ENCODE measurements around the gene ASTN2. TPM values are rescaled to one million over a fixed set of nuclear protein-coding genes. Genes with fewer than 3 reads are reported as not detected.

ASTN2 gene
- total RNA-seq, 2 donors from 2014 or later, result 2.2 to 5.1 TPM

DNA sequence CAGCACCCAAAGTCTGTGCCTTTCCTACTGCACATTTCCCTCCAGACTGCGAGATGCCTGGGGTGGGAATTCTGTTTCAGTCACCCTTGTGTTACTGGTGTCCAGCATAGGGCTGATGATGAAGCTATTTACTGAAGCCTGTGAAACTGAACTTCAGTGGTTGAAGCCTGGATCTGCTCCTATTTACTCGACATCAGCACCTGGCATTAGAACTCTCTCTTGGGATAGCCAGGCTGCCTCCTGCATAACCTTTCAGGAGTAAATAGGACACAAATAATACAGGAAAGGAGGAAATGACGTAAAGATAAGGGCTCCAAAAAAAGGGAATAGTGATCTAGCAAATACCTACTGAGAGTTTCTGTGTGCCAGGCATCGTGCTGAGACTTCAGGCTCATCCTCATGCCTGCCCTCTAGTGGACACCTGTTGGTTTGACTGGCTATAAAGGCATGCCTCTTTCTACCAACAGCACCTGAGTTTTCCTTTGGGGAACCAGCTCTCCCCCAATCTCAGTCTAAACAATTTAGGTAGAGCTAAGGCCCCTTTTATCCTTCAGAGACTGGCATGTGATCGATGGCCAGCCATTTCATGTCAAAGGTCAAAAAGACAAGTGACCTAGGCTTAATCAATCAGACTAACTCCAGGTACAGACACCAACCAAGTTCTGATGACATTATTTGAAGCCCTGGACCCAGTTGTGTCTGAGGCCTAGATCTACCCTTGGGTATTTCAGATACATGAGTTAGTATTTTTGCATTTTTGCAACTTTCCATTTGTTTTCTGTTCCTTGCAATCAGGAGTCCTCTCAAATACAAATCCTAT lies 919.8 kb downstream of the ASTN2 start:
- Mint-ChIP-seq H3K36me3 (no peaks in the 10 kb centered on the region), H3K27ac (no peak overlapping the region), H3K4me3 (no peak overlapping the region), H3K27me3 (peaks cover 0 to 2% of the 10 kb centered on the region in 2 donors), H3K9me3 (peaks cover 5% of the 10 kb centered on the region), H3K4me1 (ENCODE audit: low read depth in 2 of 2) (no peaks in the 10 kb centered on the region)
- no peak for DNase-seq (ENCODE audit: low spot score)
- ATAC-seq, result no peak

DNA sequence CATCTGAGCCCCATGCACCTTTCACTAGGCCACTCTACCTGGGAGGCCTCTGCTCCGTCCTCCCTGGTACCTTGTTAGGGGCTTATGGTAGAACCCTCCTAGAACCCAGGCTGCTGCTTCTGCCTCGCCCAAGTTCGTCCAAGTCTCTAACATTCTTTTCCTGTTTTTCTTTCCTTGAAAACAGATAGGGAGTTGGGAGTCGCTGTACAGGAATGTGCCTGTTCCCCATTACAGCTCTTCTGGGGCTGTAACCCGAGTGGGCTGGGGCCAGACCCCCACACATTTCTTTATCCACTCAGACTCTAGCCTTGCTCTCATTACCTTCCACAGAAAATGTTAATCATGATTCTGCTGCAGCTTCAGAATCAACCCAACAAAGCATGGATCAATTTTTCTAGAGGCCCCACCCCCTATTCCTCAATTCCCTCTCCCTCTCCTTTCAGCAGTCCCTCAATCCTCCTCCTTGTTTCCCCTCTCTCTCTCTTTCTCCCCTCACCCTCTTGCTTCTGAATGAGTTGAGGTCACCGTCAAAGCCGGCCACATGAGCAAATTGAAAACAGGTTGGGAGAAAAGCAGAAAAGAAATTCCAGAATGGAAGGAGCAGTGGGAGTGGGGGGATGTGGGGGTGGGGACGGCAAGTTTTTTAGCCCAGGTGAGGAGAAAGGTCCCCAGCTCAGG lies 921.5 kb downstream of the ASTN2 start:
- H3K36me3 Mint-ChIP-seq, result no peaks in the 10 kb centered on the region
- no peak overlapping the region for H3K4me3 Mint-ChIP-seq
- ATAC-seq, result no peak
- peaks cover 5% of the 10 kb centered on the region for H3K9me3 Mint-ChIP-seq
- H3K4me1 Mint-ChIP-seq (ENCODE audit: low read depth in 2 of 2), result no peaks in the 10 kb centered on the region
- DNase-seq (ENCODE audit: low spot score), result no peak
- no peak overlapping the region for H3K27ac Mint-ChIP-seq
- peaks cover 0 to 2% of the 10 kb centered on the region in 2 donors for H3K27me3 Mint-ChIP-seq

- no peak overlapping the region for H3K27ac Mint-ChIP-seq
- H3K9me3 Mint-ChIP-seq, result peaks cover 5% of the 10 kb centered on the region
- peaks cover 0 to 2% of the 10 kb centered on the region in 2 donors for H3K27me3 Mint-ChIP-seq
- H3K4me1 Mint-ChIP-seq (ENCODE audit: low read depth in 2 of 2), result no peaks in the 10 kb centered on the region
- no peak for ATAC-seq
- H3K36me3 Mint-ChIP-seq, result no peaks in the 10 kb centered on the region
- DNase-seq (ENCODE audit: low spot score), result no peak
- no peak overlapping the region for H3K4me3 Mint-ChIP-seq
Observed at GRCh38 chr9:116491659-116492058, 923.2 kb downstream of the ASTN2 start.

DNA sequence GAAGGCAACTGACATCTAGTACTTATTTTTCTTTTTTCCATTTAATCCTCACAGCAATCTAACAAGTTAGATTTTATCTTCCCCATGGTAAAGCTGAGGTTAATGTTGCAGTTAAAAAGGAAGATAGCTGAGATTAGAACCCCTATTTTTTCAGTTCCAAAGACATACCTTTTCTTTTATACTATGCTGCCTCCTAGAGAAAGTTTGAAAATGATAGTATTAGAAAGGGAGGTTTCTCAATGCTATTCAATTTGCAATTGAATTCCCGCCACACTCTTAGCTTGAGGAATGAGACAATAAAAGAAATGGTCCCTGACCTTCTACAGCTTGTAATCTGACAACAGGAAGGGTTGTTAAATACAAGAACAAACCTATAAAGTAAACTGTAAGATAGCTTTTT lies 923.6 kb downstream of the ASTN2 start:
- Mint-ChIP-seq H3K4me3 (no peak overlapping the region), H3K4me1 (ENCODE audit: low read depth in 2 of 2) (no peaks in the 10 kb centered on the region), H3K36me3 (no peaks in the 10 kb centered on the region), H3K27ac (no peak overlapping the region), H3K9me3 (peaks cover 4% of the 10 kb centered on the region), H3K27me3 (peaks cover 0 to 2% of the 10 kb centered on the region in 2 donors)
- DNase-seq (ENCODE audit: low spot score) (no peak), ATAC-seq (no peak)

DNA sequence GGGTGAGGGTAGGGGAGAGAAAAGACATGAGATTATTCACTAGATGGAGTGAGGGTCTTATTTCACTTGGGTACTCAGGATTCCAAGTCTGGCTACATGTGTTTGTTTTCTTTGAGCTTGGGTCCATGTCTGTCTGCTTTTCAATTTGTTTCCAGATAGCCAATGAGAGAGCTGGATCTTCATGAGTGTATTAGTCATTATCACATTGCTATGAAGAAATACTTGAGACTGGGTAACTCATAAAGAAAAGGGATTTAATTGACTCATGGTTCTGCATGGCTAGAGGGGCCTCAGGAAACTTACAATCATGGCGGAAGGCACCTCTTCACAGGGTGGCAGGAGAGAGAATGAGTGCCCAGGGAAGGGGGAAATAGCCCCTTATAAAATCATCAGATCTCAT lies 924.5 kb downstream of the ASTN2 start:
- H3K36me3 Mint-ChIP-seq, result no peaks in the 10 kb centered on the region
- ATAC-seq (no peak), DNase-seq (ENCODE audit: low spot score) (no peak)
- H3K4me3 Mint-ChIP-seq, result no peak overlapping the region
- no peak overlapping the region for H3K27ac Mint-ChIP-seq
- no peaks in the 10 kb centered on the region for H3K4me1 Mint-ChIP-seq (ENCODE audit: low read depth in 2 of 2)
- no peaks in the 10 kb centered on the region for H3K9me3 Mint-ChIP-seq
- H3K27me3 Mint-ChIP-seq, result no peaks in the 10 kb centered on the region

- Mint-ChIP-seq H3K9me3 (no peaks in the 10 kb centered on the region), H3K27ac (no peak overlapping the region), H3K27me3 (no peaks in the 10 kb centered on the region), H3K36me3 (no peaks in the 10 kb centered on the region), H3K4me1 (ENCODE audit: low read depth in 2 of 2) (no peaks in the 10 kb centered on the region), H3K4me3 (no peak overlapping the region)
- ATAC-seq (no peak), DNase-seq (ENCODE audit: low spot score) (no peak)
Observed at GRCh38 chr9:116488373-116488772, 926.5 kb downstream of the ASTN2 start.

DNA sequence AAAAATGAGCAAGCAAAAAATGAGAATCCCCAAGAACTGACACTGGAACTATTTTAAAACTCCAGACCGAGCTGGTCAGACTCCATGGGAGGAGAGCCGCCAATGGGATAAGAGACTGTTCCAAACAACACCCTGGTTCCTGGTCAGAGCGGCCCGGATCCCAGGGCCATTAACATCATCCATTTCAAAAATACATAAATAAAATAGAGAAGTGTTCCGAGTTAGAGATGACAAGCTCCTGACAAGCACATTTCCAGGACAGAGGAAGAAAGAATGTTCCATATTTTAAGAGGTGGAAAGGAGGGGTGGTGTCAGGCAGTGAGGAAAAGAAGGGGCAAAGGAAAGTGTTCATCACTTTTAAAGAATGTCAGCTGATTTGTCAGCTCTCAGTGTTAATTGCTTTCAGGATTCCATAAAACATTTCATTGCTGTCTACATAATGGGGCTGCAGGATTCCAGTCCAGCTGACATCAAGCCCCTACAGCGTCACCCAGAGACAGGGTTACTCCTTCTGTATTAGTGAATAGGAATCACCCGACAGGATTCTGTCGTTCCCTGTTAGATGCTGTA lies 930.3 kb downstream of the ASTN2 start:
- no peak for ATAC-seq
- H3K9me3 Mint-ChIP-seq, result peaks cover 6% of the 10 kb centered on the region
- peaks cover 0 to 2% of the 10 kb centered on the region in 2 donors for H3K4me1 Mint-ChIP-seq (ENCODE audit: low read depth in 2 of 2)
- H3K4me3 Mint-ChIP-seq, result no peak overlapping the region
- DNase-seq (ENCODE audit: low spot score), result no peak
- H3K27me3 Mint-ChIP-seq, result no peaks in the 10 kb centered on the region
- no peaks in the 10 kb centered on the region for H3K36me3 Mint-ChIP-seq
- no peak overlapping the region for H3K27ac Mint-ChIP-seq

- no peak overlapping the region for H3K4me3 Mint-ChIP-seq
- H3K27me3 Mint-ChIP-seq, result no peaks in the 10 kb centered on the region
- no peaks in the 10 kb centered on the region for H3K36me3 Mint-ChIP-seq
- no peak overlapping the region for H3K27ac Mint-ChIP-seq
- peaks cover 0 to 2% of the 10 kb centered on the region in 2 donors for H3K4me1 Mint-ChIP-seq (ENCODE audit: low read depth in 2 of 2)
- ATAC-seq, result no peak
- DNase-seq (ENCODE audit: low spot score), result no peak
- H3K9me3 Mint-ChIP-seq, result peaks cover 6% of the 10 kb centered on the region
Observed at GRCh38 chr9:116483622-116484491, 931.0 kb downstream of the ASTN2 start.

DNA sequence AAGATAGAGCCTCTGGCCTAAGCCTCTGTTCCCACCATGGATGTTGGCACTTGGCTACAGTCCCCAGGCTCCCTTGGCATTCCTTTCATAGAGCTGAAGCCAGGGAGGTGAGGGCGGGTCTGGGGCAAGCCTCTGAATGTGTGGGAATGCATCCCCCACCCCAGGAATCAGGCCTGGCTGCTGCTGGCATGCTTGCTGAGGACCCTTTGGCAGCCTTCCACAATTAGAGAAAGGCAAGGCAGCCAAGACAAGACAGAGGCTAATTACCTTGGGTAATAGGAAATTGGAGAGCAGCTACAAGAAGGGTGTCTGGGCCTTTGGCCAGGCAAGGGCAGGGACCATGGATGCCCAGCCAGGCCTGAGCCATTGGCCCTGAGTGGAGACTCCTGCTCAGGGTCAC lies 932.1 kb downstream of the ASTN2 start:
- peaks cover 6% of the 10 kb centered on the region for H3K9me3 Mint-ChIP-seq
- peaks cover 0 to 2% of the 10 kb centered on the region in 2 donors for H3K4me1 Mint-ChIP-seq (ENCODE audit: low read depth in 2 of 2)
- no peak overlapping the region for H3K27ac Mint-ChIP-seq
- no peaks in the 10 kb centered on the region for H3K36me3 Mint-ChIP-seq
- no peak overlapping the region for H3K4me3 Mint-ChIP-seq
- no peak for ATAC-seq
- H3K27me3 Mint-ChIP-seq, result no peaks in the 10 kb centered on the region
- DNase-seq (ENCODE audit: low spot score), result no peak

DNA sequence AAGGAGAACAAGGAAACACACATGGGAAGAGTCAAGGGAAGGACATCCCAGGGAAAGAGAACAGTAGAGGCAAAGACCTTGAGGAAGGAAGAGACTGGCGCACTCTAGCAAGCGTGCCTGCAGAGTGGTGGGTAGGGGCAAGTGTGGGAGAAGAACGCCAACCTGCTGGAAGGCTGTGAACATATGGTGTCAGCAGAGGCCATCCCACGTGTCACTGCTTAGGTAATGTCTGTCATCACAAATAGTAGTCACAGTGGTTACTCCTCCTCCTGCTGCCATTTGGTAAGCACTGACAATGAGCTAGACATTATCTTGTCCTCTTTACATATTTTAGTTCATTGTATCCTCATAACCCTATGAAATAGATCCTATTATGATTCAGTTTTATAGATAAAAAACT lies 934.2 kb downstream of the ASTN2 start:
- no peak for ATAC-seq
- peaks cover 0 to 2% of the 10 kb centered on the region in 2 donors for H3K4me1 Mint-ChIP-seq (ENCODE audit: low read depth in 2 of 2)
- H3K9me3 Mint-ChIP-seq, result peaks cover 13% of the 10 kb centered on the region
- H3K27me3 Mint-ChIP-seq, result no peaks in the 10 kb centered on the region
- H3K27ac Mint-ChIP-seq, result no peak overlapping the region
- DNase-seq (ENCODE audit: low spot score), result no peak
- H3K36me3 Mint-ChIP-seq, result no peaks in the 10 kb centered on the region
- no peak overlapping the region for H3K4me3 Mint-ChIP-seq

GRCh38 chr9:116479967-116480366 lies 934.9 kb downstream of the ASTN2 start:
- no peak for ATAC-seq
- H3K4me1 Mint-ChIP-seq (ENCODE audit: low read depth in 2 of 2), result peaks cover 0 to 2% of the 10 kb centered on the region in 2 donors
- no peak overlapping the region for H3K27ac Mint-ChIP-seq
- no peaks in the 10 kb centered on the region for H3K36me3 Mint-ChIP-seq
- DNase-seq (ENCODE audit: low spot score), result no peak
- no peak overlapping the region for H3K4me3 Mint-ChIP-seq
- peaks cover 18% of the 10 kb centered on the region for H3K9me3 Mint-ChIP-seq
- H3K27me3 Mint-ChIP-seq, result no peaks in the 10 kb centered on the region

DNA sequence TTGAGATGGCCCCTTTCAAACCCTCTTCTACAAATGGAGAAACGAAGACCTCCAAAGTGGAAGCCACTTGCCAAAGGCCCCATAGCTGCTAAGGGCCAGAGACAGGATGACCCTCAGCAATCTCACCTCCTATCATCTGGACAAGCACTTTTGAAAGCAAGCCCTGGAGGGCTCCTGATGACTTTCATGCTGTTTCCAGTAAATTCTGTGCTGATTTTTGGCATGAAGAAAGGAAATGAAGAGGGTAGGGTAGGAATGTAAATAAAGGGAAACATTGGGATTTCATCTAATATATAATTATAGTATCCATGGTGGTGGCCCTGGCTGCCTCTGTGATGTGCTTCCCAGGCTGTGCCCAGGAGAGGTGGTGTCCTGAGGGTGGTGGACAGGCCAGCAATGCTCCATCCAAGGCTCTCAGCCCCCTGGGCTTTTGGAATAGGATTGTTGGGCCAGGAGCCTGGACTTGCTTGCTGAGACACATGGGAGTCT lies 935.8 kb downstream of the ASTN2 start:
- ATAC-seq (no peak), DNase-seq (ENCODE audit: low spot score) (no peak)
- Mint-ChIP-seq H3K27me3 (no peaks in the 10 kb centered on the region), H3K4me1 (ENCODE audit: low read depth in 2 of 2) (peaks cover 0 to 2% of the 10 kb centered on the region in 2 donors), H3K27ac (no peak overlapping the region), H3K4me3 (no peak overlapping the region), H3K9me3 (peaks cover 18% of the 10 kb centered on the region), H3K36me3 (no peaks in the 10 kb centered on the region)

DNA sequence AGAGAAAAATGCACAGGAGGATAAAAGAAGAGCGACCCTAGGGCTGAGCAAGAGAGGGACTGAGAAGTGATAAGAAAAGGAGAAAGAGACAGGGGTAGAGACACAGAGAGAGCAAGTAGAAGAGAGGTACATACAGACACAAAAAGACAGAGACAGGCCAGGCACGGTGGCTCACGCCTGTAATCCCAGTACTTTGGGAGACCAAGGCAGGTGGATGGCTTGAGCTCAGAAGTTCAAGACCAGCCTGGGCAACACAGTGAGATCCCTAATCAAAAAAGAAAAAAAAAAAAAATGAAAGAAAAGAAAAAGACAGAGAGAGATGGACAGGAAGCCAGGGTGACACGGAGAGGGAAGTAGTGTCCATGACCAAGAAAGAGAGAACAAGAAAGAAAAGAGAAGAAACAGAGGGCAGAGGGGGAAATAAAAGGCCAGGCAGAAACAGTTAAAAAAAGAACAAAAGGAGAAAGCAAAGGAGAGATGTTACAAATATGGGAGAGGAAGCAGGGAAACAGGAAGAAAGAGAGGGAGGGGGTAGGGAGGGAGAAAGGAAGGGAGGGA lies 937.2 kb downstream of the ASTN2 start:
- no peak for DNase-seq (ENCODE audit: low spot score)
- Mint-ChIP-seq H3K27me3 (no peaks in the 10 kb centered on the region), H3K27ac (no peak overlapping the region), H3K36me3 (no peaks in the 10 kb centered on the region), H3K9me3 (peaks cover 18% of the 10 kb centered on the region), H3K4me1 (ENCODE audit: low read depth in 2 of 2) (peaks cover 0 to 2% of the 10 kb centered on the region in 2 donors), H3K4me3 (no peak overlapping the region)
- ATAC-seq, result no peak
